NCI-H128 (cell line): ENCODE measurements around the gene AMACR.

Experiments
- DNase-seq: peaks from one replicate; lab custom pipeline; 2025; ENCODE audit not compliant: unreplicated experiment; lab: John Stamatoyannopoulos, UW

Gene AMACR

GRCh38 chr5:34008802-34009201 is 952 bp upstream of the AMACR start:
- no peak for DNase-seq

DNA sequence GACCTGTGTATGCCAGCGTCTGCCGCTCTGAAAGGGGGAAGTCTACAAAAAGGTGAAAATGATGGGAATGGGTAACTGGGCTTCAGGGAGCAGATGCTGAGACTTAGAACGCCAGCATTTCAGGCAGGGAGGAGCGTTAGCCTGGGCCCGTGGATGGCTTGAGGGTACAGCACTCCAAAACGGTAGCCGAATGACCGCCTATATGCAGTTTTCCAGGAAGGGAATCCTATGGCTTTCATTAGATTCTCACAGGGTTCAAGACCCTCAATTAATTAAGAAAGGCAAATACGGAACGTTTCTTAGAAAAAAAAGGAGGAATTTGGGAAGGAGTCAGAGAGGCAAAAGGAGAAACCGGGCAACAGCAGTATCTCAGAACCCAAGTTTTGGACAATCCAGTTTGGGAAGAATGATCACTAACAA is 639 bp downstream of the AMACR start:
- no peak for DNase-seq

GRCh38 chr5:34005681-34006080 is 2.2 kb downstream of the AMACR start:
- DNase-seq: no peak

- DNase-seq: no peak
These were observed 2.6 kb downstream of the AMACR start for GRCh38 chr5:34005211-34005610.

DNA sequence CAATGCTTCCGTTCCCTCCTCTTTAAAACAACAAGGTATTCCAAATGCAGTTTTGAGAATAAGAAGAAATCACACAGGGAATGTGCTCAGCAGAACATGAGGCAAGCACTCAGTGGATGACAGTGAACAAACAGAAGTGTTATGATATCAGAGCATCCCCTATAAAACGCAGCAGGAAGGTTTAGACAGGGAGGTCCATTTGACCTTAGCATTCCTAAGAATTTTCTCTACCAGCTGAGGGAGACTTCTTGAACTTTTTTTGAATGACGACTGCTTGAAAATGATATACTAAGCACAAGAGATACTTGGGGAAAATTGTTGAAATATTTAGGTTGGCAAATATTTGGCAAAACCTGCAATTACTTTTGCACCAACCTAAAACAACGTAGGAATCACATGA is 3.9 kb downstream of the AMACR start:
- no peak for DNase-seq

- DNase-seq: no peak
These were observed 5.1 kb downstream of the AMACR start for GRCh38 chr5:34002629-34003328.

DNA sequence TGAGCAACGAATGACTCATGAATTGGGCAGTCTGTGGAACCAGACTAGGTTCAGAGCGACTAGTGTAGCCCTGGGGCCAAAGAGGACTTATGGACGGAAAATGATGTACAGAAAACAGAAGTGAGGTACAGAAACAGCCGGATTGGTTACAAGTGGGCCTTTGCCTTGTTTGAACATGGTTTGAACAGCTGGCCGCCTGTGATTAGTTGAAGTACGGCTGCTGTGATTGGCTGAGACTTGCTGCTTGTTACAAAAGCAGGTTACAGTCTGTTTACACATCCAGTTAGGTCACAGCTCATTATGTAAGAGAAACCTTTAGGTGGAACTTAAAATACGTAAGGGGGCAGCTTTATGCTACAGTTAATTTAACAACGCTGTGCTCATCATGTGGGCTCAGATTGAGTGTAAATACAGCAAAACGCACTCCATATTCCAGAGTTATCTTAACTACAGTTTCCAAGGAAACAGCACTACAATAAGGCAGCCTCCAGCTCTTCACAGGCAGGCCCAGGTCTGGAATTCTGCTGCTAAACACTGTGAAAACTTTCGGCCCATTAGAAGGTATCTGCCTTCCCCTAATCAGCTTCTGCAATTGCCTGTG is 6.5 kb downstream of the AMACR start:
- peak; percentile 12 for DNase-seq

GRCh38 chr5:33999978-34000377 is 7.9 kb downstream of the AMACR start:
- DNase-seq: no peak

GRCh38 chr5:33997331-33997983 is 10.4 kb downstream of the AMACR start:
- DNase-seq: peak; percentile 9

DNA sequence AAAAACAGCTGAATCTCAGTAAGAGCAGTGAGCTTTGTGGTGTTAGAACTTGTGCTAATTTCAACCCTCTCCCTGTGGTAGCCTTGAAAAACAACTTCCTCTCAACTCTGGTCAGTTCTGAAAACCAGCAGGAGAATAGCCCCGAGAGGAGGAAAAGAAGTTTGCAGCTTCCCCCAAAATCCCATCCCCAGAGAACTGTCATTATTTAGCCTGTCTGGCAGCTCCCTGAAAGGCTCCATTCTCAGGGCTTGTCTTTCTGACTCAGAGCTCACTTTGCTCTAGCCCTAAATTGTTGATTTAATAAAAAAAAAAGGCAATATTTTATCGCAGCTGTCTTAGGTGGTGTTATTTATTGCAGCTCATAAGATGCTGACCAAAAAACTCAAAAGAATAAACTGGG is 12.0 kb downstream of the AMACR start:
- DNase-seq: no peak

- no peak for DNase-seq
These were observed 13.0 kb downstream of the AMACR start for GRCh38 chr5:33994845-33995244.

- no peak for DNase-seq
These were observed 15.0 kb downstream of the AMACR start for GRCh38 chr5:33992864-33993263.

DNA sequence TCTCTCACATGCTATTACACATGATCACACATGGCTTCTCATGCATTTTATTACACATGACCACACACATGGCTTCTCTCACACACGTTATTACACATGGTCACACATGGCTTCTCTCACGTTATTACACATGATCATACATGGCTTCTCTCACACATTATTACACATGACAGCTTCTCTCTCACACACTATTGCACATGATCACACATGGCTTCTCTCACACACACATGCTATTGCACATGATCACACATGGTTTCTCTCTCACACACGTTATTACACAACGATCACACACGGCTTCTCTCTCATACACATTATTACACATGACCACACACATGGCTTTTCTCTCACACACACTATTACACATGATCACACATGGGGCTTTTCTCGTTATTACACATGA is 22.4 kb downstream of the AMACR start:
- no peak for DNase-seq

DNA sequence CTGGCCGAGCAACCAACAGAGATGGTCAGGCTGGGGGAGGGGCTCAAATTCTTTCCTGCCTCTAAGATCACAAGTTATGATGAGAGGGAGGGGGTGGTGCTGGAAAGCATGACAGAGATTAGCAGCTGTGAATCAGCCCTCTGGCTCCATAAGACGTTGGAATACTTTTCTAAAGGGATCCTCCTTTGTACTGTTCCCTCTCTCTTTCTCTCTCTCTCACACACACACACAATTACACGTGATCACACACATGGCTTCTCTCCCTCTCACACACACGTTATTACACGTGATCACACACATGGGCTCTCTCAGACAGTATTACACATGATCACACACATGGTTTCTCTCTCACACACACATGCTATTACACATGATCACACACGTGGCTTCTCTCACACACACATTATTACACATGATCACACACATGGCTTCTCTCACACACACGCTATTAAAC is 23.2 kb downstream of the AMACR start, which contains the start of gene SLC45A2:
Gene SLC45A2, minus strand, starts transcription at position 23 of the 454 bp plus-strand sequence. CDS start 110 bp downstream, outside the sequence.
- DNase-seq: no peak

- DNase-seq: no peak
These were observed 23.7 kb downstream of the AMACR start for GRCh38 chr5:33984178-33984577.

- no peak for DNase-seq
These were observed 26.3 kb downstream of the AMACR start for GRCh38 chr5:33981408-33982162.

- no peak for DNase-seq
These were observed 27.8 kb downstream of the AMACR start for GRCh38 chr5:33980030-33980429.

DNA sequence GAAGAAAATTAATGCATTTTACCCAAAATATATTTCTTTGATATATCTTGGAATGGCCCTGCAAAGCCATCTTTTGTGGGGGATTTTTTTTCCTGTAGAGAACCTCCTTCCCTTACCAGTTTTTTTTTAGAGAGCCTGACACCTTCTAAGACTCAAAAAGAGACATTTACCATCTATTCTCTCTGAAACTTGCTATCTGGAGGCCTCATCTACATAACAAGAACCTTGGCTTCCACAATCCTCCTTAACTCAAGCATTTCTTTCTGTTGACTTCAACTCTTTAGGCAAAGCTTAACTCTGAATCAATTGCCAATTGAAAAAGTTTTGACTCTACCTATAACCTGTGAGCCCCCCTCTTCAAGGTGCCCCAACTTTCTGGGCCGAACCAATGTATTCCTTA is 29.5 kb downstream of the AMACR start:
- no peak for DNase-seq

- DNase-seq: no peak
These were observed 31.5 kb downstream of the AMACR start for GRCh38 chr5:33976307-33976706.

DNA sequence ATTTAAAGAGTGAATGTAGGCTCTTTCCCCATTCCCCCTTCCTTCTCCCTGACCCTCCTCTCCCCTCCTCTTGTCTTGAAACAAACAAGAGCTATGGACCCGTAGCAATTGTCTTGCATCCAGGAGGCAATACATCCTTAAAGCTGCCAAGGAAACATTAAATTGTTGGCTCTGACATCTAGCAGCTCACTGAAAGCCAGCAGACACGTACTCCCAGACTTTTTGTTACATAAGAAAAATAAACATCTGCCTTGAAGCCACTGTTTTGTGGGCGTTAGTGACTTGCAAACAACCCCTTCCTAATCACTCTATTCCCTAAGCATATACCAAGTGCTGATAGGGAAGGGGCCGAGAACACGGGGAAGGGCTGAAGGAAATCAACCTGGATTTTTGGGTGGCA is 32.0 kb downstream of the AMACR start:
- no peak for DNase-seq

- no peak for DNase-seq
These were observed 34.6 kb downstream of the AMACR start for GRCh38 chr5:33973271-33973670.
